Measurements from ENCODE around the gene CPT1B. TPM values are rescaled to one million over a fixed set of nuclear protein-coding genes. Genes with fewer than 3 reads are reported as not detected.

The CPT1B gene
- total RNA-seq, 2 experiments from 2014 or later = 101 to 138 TPM

DNA sequence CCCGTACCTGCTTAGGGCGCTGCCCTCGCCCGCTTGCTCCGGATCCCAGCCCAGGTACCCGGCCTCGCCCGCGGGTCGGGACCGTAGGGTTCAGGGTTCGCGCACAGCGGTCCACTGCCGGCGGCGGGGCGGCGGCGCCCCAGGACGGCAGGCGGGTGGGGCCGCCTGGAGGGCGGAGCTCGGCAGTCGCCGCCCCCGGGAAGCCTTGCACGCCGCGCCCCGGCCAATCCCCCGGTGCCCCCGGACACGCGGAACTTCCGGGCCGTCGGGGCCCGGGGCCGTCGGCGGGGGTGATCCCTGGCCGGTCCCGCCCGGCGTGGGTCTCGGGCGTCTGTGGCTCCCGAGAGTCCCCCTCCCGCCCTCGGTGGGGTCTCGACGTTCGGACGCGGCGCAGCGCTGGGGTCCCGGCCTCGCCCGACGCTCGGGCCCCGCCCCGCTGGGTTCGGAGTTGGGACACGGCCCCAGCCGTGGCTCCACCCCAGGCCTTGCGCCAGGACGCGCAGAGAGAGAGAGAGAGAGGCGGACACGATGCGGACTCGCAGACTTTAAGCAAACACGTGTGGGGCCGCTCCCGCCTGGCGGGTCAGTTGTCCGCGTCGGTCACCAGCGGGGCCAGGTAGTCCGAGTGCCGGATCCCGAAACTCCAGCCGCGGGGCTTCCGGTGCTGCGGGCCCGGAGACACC lies 48.2 kb downstream of the CPT1B start, which contains the start of gene TYMP:
Gene TYMP, minus strand, starts transcription at position 116 of the 683 bp plus-strand sequence. CDS start 303 bp downstream, outside the sequence.
- H3K4me1 ChIP-seq (ENCODE audit: insufficient read depth, low read length, poor library complexity, severe bottlenecking) = peaks cover 58% of the 10 kb centered on the region
- TF ChIP-seq EZH2phosphoT487 (IDR thresholded peaks at IDR 0.05; ENCODE audit: borderline replicate concordance, low read depth, low read length) = no peak
- TF ChIP-seq, protein P1, sequence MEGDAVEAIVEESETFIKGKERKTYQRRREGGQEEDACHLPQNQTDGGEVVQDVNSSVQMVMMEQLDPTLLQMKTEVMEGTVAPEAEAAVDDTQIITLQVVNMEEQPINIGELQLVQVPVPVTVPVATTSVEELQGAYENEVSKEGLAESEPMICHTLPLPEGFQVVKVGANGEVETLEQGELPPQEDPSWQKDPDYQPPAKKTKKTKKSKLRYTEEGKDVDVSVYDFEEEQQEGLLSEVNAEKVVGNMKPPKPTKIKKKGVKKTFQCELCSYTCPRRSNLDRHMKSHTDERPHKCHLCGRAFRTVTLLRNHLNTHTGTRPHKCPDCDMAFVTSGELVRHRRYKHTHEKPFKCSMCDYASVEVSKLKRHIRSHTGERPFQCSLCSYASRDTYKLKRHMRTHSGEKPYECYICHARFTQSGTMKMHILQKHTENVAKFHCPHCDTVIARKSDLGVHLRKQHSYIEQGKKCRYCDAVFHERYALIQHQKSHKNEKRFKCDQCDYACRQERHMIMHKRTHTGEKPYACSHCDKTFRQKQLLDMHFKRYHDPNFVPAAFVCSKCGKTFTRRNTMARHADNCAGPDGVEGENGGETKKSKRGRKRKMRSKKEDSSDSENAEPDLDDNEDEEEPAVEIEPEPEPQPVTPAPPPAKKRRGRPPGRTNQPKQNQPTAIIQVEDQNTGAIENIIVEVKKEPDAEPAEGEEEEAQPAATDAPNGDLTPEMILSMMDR (conservative IDR thresholded peaks at IDR 0.05; ENCODE audit: low read length) = no peak
- peaks cover under 1% of the 10 kb centered on the region; the same call in 1 of the 2 replicates for H3K36me3 ChIP-seq (ENCODE audit: insufficient read depth, low read length)
- peak within 1 kb of the TSS; percentile 7; the same call in 1 of the 2 replicates for H2AFZ ChIP-seq (ENCODE audit: low read length)
- intact Hi-C loops (cut with micrococcal nuclease; ENCODE audit: unreplicated experiment) = loop anchor here (2.0 to 5.0 kb wide), 2 partner anchors 53 to 288 kb away; partner anchors contain the start of gene CHKB
- peak within 1 kb of the TSS; percentile 92 for H3K4me2 ChIP-seq (ENCODE audit: low read length)
- H3K79me2 ChIP-seq (ENCODE audit: insufficient read depth, low read depth, low read length) = no peaks in the 10 kb centered on the region
- peak within 1 kb of the TSS; percentile 71 for H3K4me3 ChIP-seq (ENCODE audit: low read depth, low read length, poor library complexity, severe bottlenecking)
- H3K9me2 ChIP-seq (ENCODE audit: insufficient read depth, low read length) = no peaks in the 10 kb centered on the region
- no TSS peak for BruUV-seq (replicated peaks)
- H3K27ac ChIP-seq (ENCODE audit: low read depth, low read length, poor library complexity, severe bottlenecking) = peak within 1 kb of the TSS; percentile 53
- no peaks in the 10 kb centered on the region for H4K20me1 ChIP-seq (ENCODE audit: insufficient read depth, low read length)
- no peaks in the 10 kb centered on the region for H3K9me3 ChIP-seq (ENCODE audit: low read length)
- DNase-seq (ENCODE audit: low spot score) = peak; percentile 78
- POLR2A ChIA-PET = no interaction called here
- CTCF ChIA-PET (ENCODE audit: unreplicated experiment) = interaction anchor here (1.1 kb wide), 1 partner anchor 10 kb away, joined by 3 read pairs; no protein-coding TSS in a partner anchor

GRCh38 chr22:50529416-50529896 lies 48.8 kb downstream of the CPT1B start:
- ChIA-PET CTCF (ENCODE audit: unreplicated experiment) (interaction anchor here (1.1 kb wide), 1 partner anchor 11 kb away, joined by 3 read pairs; no protein-coding TSS in a partner anchor), POLR2A (no interaction called here)
- H3K4me3 ChIP-seq (ENCODE audit: low read depth, low read length, poor library complexity, severe bottlenecking) = peak overlapping the region; percentile 71
- peak overlapping the region; percentile 92 for H3K4me2 ChIP-seq (ENCODE audit: low read length)
- no peak overlapping the region for H2AFZ ChIP-seq (ENCODE audit: low read length)
- peaks cover 6% of the 10 kb centered on the region for H3K36me3 ChIP-seq (ENCODE audit: insufficient read depth, low read length)
- peaks cover 1% of the 10 kb centered on the region; the same call in 1 of the 2 replicates for H3K79me2 ChIP-seq (ENCODE audit: insufficient read depth, low read depth, low read length)
- intact Hi-C loops (cut with micrococcal nuclease; ENCODE audit: unreplicated experiment) = loop anchor here (5.0 kb wide), 1 partner anchor 287 kb away; no protein-coding TSS in a partner anchor
- no peak overlapping the region for H3K27ac ChIP-seq (ENCODE audit: low read depth, low read length, poor library complexity, severe bottlenecking)
- TF ChIP-seq, protein P1 (conservative IDR thresholded peaks at IDR 0.05; ENCODE audit: low read length) = no peak
- no peak for TF ChIP-seq EZH2phosphoT487 (IDR thresholded peaks at IDR 0.05; ENCODE audit: borderline replicate concordance, low read depth, low read length)
- H3K4me1 ChIP-seq (ENCODE audit: insufficient read depth, low read length, poor library complexity, severe bottlenecking) = peaks cover 58% of the 10 kb centered on the region
- H4K20me1 ChIP-seq (ENCODE audit: insufficient read depth, low read length) = no peaks in the 10 kb centered on the region
- no peaks in the 10 kb centered on the region for H3K9me3 ChIP-seq (ENCODE audit: low read length)
- BruUV-seq (replicated peaks) = no TSS peak
- no peak for DNase-seq (ENCODE audit: low spot score)
- H3K9me2 ChIP-seq (ENCODE audit: insufficient read depth, low read length) = no peaks in the 10 kb centered on the region

All from OCI-LY7 (cell line).